HS-5 (cell line): ENCODE data around the gene FRS3.
"Not testable (repeated sequence)": the region's sequence is repeated elsewhere in the genome, so short reads cannot be mapped to it uniquely, and the experiment has no call there.

Experiments used
- DNase-seq: peaks from one replicate; pipeline ENCODE4 v3.0.0-alpha.2; 2012; ENCODE audit warnings: low read depth

The FRS3 gene

GRCh38 chr6:41768545-41769308 lies 11.0 kb downstream of the FRS3 start:
- no peak for DNase-seq

GRCh38 chr6:41767112-41767833 lies 12.4 kb downstream of the FRS3 start:
- DNase-seq = no peak

GRCh38 chr6:41766043-41766664 lies 13.5 kb downstream of the FRS3 start:
- DNase-seq = not testable (repeated sequence)

GRCh38 chr6:41763470-41763869 lies 16.2 kb downstream of the FRS3 start:
- DNase-seq = no peak

- no peak for DNase-seq
Measured at GRCh38 chr6:41759905-41760579, 19.7 kb downstream of the FRS3 start.

- no peak for DNase-seq
Measured at GRCh38 chr6:41759106-41759904, 20.4 kb downstream of the FRS3 start.

GRCh38 chr6:41758641-41759035 lies 21.1 kb downstream of the FRS3 start:
- no peak for DNase-seq

GRCh38 chr6:41757931-41758640 lies 21.6 kb downstream of the FRS3 start:
- DNase-seq = no peak

GRCh38 chr6:41757271-41757670 lies 22.4 kb downstream of the FRS3 start:
- no peak for DNase-seq

GRCh38 chr6:41756354-41756753 lies 23.3 kb downstream of the FRS3 start:
- no peak for DNase-seq

GRCh38 chr6:41755895-41756294 lies 23.8 kb downstream of the FRS3 start:
- no peak for DNase-seq

GRCh38 chr6:41750374-41750773 lies 29.3 kb downstream of the FRS3 start:
- no peak for DNase-seq

GRCh38 chr6:41748542-41748941 lies 31.2 kb downstream of the FRS3 start:
- no peak for DNase-seq

GRCh38 chr6:41748102-41748477 lies 31.6 kb downstream of the FRS3 start:
- DNase-seq = no peak

GRCh38 chr6:41747256-41748101 lies 32.2 kb downstream of the FRS3 start, which contains the start of gene PGC:
Gene PGC, minus strand, starts transcription at chr6:41747397. Its CDS starts 63 bp downstream, at chr6:41747334.
- no peak for DNase-seq

- no peak for DNase-seq
Measured at GRCh38 chr6:41746107-41746506, 33.6 kb downstream of the FRS3 start.

GRCh38 chr6:41744236-41744787 lies 35.4 kb downstream of the FRS3 start:
- DNase-seq = no peak

- DNase-seq = no peak
Measured at GRCh38 chr6:41743406-41744235, 36.1 kb downstream of the FRS3 start.
